Measurements from ENCODE around the gene PTPN11. TPM values are rescaled to one million over a fixed set of nuclear protein-coding genes. Genes with fewer than 3 reads are reported as not detected.

Gene PTPN11
- total and polyA plus RNA-seq, 10 of the 15 experiments (the other 5 are each of a cell fraction or from before 2014, with no cell fraction given): 14.6 to 85.2 (median 58.6) TPM

DNA sequence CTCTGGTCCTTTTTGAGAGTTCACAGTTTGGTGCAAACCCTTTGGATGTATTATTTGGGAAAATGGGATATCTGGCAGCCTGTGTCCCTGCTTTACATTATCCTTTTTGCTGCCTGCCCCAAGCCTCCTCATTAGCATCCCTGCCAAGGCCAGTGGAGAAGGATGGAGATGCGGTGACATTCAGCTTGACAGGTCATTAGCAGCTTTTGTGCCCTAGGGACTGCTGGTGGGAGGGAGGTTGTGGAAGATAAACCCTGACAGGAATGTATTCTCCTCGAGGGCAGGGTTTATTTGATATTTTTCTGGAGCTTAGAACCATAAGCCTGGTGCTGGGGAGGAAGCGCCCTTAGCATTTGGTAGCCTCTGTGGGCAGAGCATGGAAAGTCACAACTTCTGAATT, 49.3 kb downstream of the PTPN11 start:
- no peak for FAIRE-seq
- H3K4me1 ChIP-seq (ENCODE audit: control insufficient read depth, insufficient read depth, low read length): peaks cover 5% of the 10 kb centered on the region; the same call in 1 of the 2 replicates
- intact Hi-C loops (cut with micrococcal nuclease; ENCODE audit: unreplicated experiment): no loop called here
- H4K20me1 ChIP-seq (ENCODE audit: control insufficient read depth, insufficient read depth): no peaks in the 10 kb centered on the region
- ChIA-PET CTCF (no interaction called here), RAD21 (ENCODE audit: unreplicated experiment) (no interaction called here), SMC1A (ENCODE audit: uncharacterized antibody, unreplicated experiment) (no interaction called here), POLR2A (no interaction called here)
- H3K4me2 ChIP-seq (ENCODE audit: control insufficient read depth, insufficient read depth): no peak overlapping the region
- BruUV-seq (replicated peaks): no TSS peak
- 100% methylated on average over 3 of the region's 3 CpGs for WGBS (ENCODE audit: insufficient coverage, insufficient replicate concordance, low lambda C conversion rate, missing lambda C conversion rate)
- ATAC-seq: no peak
- H3K27ac ChIP-seq (ENCODE audit: control insufficient read depth, insufficient read depth): no peak overlapping the region
- H2AFZ ChIP-seq (ENCODE audit: control insufficient read depth, low read depth, low read length): no peak overlapping the region
- H3K36me3 ChIP-seq (ENCODE audit: control insufficient read depth in 2 of 2, insufficient read depth in 2 of 2, low read length in 1 of 2): peaks cover 2 to 7% of the 10 kb centered on the region in 2 experiments; a peak in 2 of 4 replicates
- no peaks in the 10 kb centered on the region for H3K27me3 ChIP-seq (replicated peaks in 1 of 2; ENCODE audit: control insufficient read depth in 2 of 2, insufficient read depth in 2 of 2, low read length in 1 of 2)
- H3K79me2 ChIP-seq (ENCODE audit: control insufficient read depth, insufficient read depth, low read length): no peaks in the 10 kb centered on the region
- H3K4me3 ChIP-seq: no peak overlapping the region
- H3K9me3 ChIP-seq (replicated peaks; ENCODE audit: control insufficient read depth, insufficient read depth, low read length): no peaks in the 10 kb centered on the region
- no peak for DNase-seq (ENCODE audit: low read depth, low spot score)
- H3K9ac ChIP-seq (ENCODE audit: control insufficient read depth, insufficient read depth, low read length): no peak overlapping the region
- in situ Hi-C loops (cut with MboI): no loop called here
- TF ChIP-seq KLF5 (IDR thresholded peaks at IDR 0.05; ENCODE audit: partially characterized antibody) (no peak), YY1 (IDR thresholded peaks at IDR 0.05; ENCODE audit: low read depth, low read length) (no peak), TCF12 (IDR thresholded peaks at IDR 0.05; ENCODE audit: low read depth, low read length) (no peak), KDM1A (IDR thresholded peaks at IDR 0.05; ENCODE audit: borderline replicate concordance) (no peak), IKZF1 (conservative IDR thresholded peaks at IDR 0.05) (no peak), ZSCAN29 (IDR thresholded peaks at IDR 0.05) (no peak)
- TF ChIP-seq, protein P1, sequence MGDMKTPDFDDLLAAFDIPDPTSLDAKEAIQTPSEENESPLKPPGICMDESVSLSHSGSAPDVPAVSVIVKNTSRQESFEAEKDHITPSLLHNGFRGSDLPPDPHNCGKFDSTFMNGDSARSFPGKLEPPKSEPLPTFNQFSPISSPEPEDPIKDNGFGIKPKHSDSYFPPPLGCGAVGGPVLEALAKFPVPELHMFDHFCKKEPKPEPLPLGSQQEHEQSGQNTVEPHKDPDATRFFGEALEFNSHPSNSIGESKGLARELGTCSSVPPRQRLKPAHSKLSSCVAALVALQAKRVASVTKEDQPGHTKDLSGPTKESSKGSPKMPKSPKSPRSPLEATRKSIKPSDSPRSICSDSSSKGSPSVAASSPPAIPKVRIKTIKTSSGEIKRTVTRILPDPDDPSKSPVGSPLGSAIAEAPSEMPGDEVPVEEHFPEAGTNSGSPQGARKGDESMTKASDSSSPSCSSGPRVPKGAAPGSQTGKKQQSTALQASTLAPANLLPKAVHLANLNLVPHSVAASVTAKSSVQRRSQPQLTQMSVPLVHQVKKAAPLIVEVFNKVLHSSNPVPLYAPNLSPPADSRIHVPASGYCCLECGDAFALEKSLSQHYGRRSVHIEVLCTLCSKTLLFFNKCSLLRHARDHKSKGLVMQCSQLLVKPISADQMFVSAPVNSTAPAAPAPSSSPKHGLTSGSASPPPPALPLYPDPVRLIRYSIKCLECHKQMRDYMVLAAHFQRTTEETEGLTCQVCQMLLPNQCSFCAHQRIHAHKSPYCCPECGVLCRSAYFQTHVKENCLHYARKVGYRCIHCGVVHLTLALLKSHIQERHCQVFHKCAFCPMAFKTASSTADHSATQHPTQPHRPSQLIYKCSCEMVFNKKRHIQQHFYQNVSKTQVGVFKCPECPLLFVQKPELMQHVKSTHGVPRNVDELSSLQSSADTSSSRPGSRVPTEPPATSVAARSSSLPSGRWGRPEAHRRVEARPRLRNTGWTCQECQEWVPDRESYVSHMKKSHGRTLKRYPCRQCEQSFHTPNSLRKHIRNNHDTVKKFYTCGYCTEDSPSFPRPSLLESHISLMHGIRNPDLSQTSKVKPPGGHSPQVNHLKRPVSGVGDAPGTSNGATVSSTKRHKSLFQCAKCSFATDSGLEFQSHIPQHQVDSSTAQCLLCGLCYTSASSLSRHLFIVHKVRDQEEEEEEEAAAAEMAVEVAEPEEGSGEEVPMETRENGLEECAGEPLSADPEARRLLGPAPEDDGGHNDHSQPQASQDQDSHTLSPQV (IDR thresholded peaks at IDR 0.05): no peak
- TF ChIP-seq, protein P2, sequence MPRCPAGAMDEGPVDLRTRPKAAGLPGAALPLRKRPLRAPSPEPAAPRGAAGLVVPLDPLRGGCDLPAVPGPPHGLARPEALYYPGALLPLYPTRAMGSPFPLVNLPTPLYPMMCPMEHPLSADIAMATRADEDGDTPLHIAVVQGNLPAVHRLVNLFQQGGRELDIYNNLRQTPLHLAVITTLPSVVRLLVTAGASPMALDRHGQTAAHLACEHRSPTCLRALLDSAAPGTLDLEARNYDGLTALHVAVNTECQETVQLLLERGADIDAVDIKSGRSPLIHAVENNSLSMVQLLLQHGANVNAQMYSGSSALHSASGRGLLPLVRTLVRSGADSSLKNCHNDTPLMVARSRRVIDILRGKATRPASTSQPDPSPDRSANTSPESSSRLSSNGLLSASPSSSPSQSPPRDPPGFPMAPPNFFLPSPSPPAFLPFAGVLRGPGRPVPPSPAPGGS (IDR thresholded peaks at IDR 0.05; ENCODE audit: borderline replicate concordance, insufficient read depth, low read depth, low read length, poor library complexity, severe bottlenecking): no peak
- TF ChIP-seq, protein P3, sequence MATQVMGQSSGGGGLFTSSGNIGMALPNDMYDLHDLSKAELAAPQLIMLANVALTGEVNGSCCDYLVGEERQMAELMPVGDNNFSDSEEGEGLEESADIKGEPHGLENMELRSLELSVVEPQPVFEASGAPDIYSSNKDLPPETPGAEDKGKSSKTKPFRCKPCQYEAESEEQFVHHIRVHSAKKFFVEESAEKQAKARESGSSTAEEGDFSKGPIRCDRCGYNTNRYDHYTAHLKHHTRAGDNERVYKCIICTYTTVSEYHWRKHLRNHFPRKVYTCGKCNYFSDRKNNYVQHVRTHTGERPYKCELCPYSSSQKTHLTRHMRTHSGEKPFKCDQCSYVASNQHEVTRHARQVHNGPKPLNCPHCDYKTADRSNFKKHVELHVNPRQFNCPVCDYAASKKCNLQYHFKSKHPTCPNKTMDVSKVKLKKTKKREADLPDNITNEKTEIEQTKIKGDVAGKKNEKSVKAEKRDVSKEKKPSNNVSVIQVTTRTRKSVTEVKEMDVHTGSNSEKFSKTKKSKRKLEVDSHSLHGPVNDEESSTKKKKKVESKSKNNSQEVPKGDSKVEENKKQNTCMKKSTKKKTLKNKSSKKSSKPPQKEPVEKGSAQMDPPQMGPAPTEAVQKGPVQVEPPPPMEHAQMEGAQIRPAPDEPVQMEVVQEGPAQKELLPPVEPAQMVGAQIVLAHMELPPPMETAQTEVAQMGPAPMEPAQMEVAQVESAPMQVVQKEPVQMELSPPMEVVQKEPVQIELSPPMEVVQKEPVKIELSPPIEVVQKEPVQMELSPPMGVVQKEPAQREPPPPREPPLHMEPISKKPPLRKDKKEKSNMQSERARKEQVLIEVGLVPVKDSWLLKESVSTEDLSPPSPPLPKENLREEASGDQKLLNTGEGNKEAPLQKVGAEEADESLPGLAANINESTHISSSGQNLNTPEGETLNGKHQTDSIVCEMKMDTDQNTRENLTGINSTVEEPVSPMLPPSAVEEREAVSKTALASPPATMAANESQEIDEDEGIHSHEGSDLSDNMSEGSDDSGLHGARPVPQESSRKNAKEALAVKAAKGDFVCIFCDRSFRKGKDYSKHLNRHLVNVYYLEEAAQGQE (IDR thresholded peaks at IDR 0.05; ENCODE audit: low read depth, low read length): no peak
- TF ChIP-seq, protein P4, sequence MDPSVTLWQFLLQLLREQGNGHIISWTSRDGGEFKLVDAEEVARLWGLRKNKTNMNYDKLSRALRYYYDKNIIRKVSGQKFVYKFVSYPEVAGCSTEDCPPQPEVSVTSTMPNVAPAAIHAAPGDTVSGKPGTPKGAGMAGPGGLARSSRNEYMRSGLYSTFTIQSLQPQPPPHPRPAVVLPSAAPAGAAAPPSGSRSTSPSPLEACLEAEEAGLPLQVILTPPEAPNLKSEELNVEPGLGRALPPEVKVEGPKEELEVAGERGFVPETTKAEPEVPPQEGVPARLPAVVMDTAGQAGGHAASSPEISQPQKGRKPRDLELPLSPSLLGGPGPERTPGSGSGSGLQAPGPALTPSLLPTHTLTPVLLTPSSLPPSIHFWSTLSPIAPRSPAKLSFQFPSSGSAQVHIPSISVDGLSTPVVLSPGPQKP (IDR thresholded peaks at IDR 0.05; ENCODE audit: low read depth, low read length): no peak
- TF ChIP-seq, protein P5, sequence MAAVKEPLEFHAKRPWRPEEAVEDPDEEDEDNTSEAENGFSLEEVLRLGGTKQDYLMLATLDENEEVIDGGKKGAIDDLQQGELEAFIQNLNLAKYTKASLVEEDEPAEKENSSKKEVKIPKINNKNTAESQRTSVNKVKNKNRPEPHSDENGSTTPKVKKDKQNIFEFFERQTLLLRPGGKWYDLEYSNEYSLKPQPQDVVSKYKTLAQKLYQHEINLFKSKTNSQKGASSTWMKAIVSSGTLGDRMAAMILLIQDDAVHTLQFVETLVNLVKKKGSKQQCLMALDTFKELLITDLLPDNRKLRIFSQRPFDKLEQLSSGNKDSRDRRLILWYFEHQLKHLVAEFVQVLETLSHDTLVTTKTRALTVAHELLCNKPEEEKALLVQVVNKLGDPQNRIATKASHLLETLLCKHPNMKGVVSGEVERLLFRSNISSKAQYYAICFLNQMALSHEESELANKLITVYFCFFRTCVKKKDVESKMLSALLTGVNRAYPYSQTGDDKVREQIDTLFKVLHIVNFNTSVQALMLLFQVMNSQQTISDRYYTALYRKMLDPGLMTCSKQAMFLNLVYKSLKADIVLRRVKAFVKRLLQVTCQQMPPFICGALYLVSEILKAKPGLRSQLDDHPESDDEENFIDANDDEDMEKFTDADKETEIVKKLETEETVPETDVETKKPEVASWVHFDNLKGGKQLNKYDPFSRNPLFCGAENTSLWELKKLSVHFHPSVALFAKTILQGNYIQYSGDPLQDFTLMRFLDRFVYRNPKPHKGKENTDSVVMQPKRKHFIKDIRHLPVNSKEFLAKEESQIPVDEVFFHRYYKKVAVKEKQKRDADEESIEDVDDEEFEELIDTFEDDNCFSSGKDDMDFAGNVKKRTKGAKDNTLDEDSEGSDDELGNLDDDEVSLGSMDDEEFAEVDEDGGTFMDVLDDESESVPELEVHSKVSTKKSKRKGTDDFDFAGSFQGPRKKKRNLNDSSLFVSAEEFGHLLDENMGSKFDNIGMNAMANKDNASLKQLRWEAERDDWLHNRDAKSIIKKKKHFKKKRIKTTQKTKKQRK (IDR thresholded peaks at IDR 0.05; ENCODE audit: low read depth, low read length): no peak

Measured in GM12878 (cell line).